C4-2B (cell line): Measurements from ENCODE around the gene PTPRD.

Experiments used
- CTCF ChIP-seq: fragments of 450-650 bp; conservative IDR thresholded peaks from 2 replicates; pipeline ENCODE4 v1.5.1; 2017; ENCODE audit warnings: mild to moderate bottlenecking
- ZFX ChIP-seq: fragments of 450-650 bp; IDR thresholded peaks from 2 replicates; pipeline ENCODE4 v1.6.1; 2017

GRCh38 chr9:8889100-8889499 lies 1723.7 kb downstream of the PTPRD start:
- no peak for TF ChIP-seq CTCF
- TF ChIP-seq ZFX, result no peak
